Measurements from ENCODE around the gene SYNDIG1.

SYNDIG1 gene

GRCh38 chr20:24672181-24672880 lies 202.9 kb downstream of the SYNDIG1 start:
- DNase-seq (ENCODE audit: low spot score): no peak

- DNase-seq (ENCODE audit: low spot score): no peak
These were observed 203.7 kb downstream of the SYNDIG1 start for GRCh38 chr20:24672886-24673677.

GRCh38 chr20:24673678-24674570 lies 204.5 kb downstream of the SYNDIG1 start:
- no peak for DNase-seq (ENCODE audit: low spot score)

GRCh38 chr20:24674921-24675605 lies 205.6 kb downstream of the SYNDIG1 start:
- no peak for DNase-seq (ENCODE audit: low spot score)

GRCh38 chr20:24675651-24676352 lies 206.4 kb downstream of the SYNDIG1 start:
- no peak for DNase-seq (ENCODE audit: low spot score)

GRCh38 chr20:24676353-24676977 lies 207.0 kb downstream of the SYNDIG1 start:
- no peak for DNase-seq (ENCODE audit: low spot score)

GRCh38 chr20:24676978-24677370 lies 207.5 kb downstream of the SYNDIG1 start:
- no peak for DNase-seq (ENCODE audit: low spot score)

- no peak for DNase-seq (ENCODE audit: low spot score)
These were observed 208.3 kb downstream of the SYNDIG1 start for GRCh38 chr20:24677626-24678315.

GRCh38 chr20:24678351-24679106 lies 209.1 kb downstream of the SYNDIG1 start:
- peak; percentile 73 for DNase-seq (ENCODE audit: low spot score)

- no peak for DNase-seq (ENCODE audit: low spot score)
These were observed 210.1 kb downstream of the SYNDIG1 start for GRCh38 chr20:24679448-24680047.

GRCh38 chr20:24681634-24682495 lies 212.4 kb downstream of the SYNDIG1 start:
- DNase-seq (ENCODE audit: low spot score): no peak

- DNase-seq (ENCODE audit: low spot score): no peak
These were observed 213.1 kb downstream of the SYNDIG1 start for GRCh38 chr20:24682496-24682985.

- DNase-seq (ENCODE audit: low spot score): no peak
These were observed 214.2 kb downstream of the SYNDIG1 start for GRCh38 chr20:24683676-24684075.

GRCh38 chr20:24684421-24684871 lies 215.0 kb downstream of the SYNDIG1 start:
- DNase-seq (ENCODE audit: low spot score): no peak

GRCh38 chr20:24684956-24685691 lies 215.7 kb downstream of the SYNDIG1 start:
- DNase-seq (ENCODE audit: low spot score): no peak

- no peak for DNase-seq (ENCODE audit: low spot score)
These were observed 216.3 kb downstream of the SYNDIG1 start for GRCh38 chr20:24685736-24686135.

- DNase-seq (ENCODE audit: low spot score): no peak
These were observed 216.7 kb downstream of the SYNDIG1 start for GRCh38 chr20:24686156-24686555.

Data from SK-N-DZ (cell line).